Stimulated activated naive CD8-positive, alpha-beta T cell treated with anti-CD3 and anti-CD28 coated beads, Interleukin-15, Interleukin-2, amounts not matched to agents 100 U/mL and 50 U/mL, for 24 hours (primary cell): ENCODE data around the gene ASPHD1.
"Not testable (repeated sequence)": the region's sequence is repeated elsewhere in the genome, so short reads cannot be mapped to it uniquely, and the experiment has no call there.

Experiments
- ATAC-seq: fragments of 150-1000 bp; cut with Tn5 transposase; one replicate; pipeline ENCODE4 v1.10.0; 2021
- DNase-seq: peaks from one replicate; pipeline ENCODE4 v3.0.0; 2021

The ASPHD1 gene

GRCh38 chr16:29907973-29908372, 7.7 kb downstream of the ASPHD1 start:
- ATAC-seq (no peak), DNase-seq (no peak)

GRCh38 chr16:29908719-29909220, 8.5 kb downstream of the ASPHD1 start:
- DNase-seq (no peak), ATAC-seq (no peak)

GRCh38 chr16:29909391-29909790, 9.1 kb downstream of the ASPHD1 start:
- no peak for ATAC-seq
- no peak for DNase-seq

- not testable (repeated sequence) for DNase-seq, ATAC-seq
These were observed 9.6 kb downstream of the ASPHD1 start for GRCh38 chr16:29909851-29910250.

- ATAC-seq (no peak), DNase-seq (no peak)
These were observed 10.8 kb downstream of the ASPHD1 start for GRCh38 chr16:29910819-29911675.

- DNase-seq (no peak), ATAC-seq (no peak)
These were observed 11.4 kb downstream of the ASPHD1 start for GRCh38 chr16:29911676-29912010.

GRCh38 chr16:29912087-29912486, 11.8 kb downstream of the ASPHD1 start:
- ATAC-seq: no peak
- no peak for DNase-seq

GRCh38 chr16:29913514-29913913, 13.2 kb downstream of the ASPHD1 start:
- DNase-seq (no peak), ATAC-seq (no peak)

GRCh38 chr16:29915590-29916247, 15.4 kb downstream of the ASPHD1 start:
- DNase-seq: no peak
- no peak for ATAC-seq

GRCh38 chr16:29916979-29917378, 16.7 kb downstream of the ASPHD1 start:
- DNase-seq: no peak
- no peak for ATAC-seq

- no peak for DNase-seq
- ATAC-seq: no peak
These were observed 20.2 kb downstream of the ASPHD1 start for GRCh38 chr16:29920288-29921033.

- DNase-seq (no peak), ATAC-seq (no peak)
These were observed 20.7 kb downstream of the ASPHD1 start for GRCh38 chr16:29921034-29921385.

- ATAC-seq (no peak), DNase-seq (no peak)
These were observed 22.0 kb downstream of the ASPHD1 start for GRCh38 chr16:29922326-29922725.

GRCh38 chr16:29922986-29923501, 22.8 kb downstream of the ASPHD1 start:
- ATAC-seq (no peak), DNase-seq (no peak)

GRCh38 chr16:29925105-29925756, 24.9 kb downstream of the ASPHD1 start:
- no peak for ATAC-seq
- no peak for DNase-seq

- ATAC-seq (peak; percentile 95), DNase-seq (peak; percentile 91)
These were observed 25.8 kb downstream of the ASPHD1 start, which contains the start of gene KCTD13 for GRCh38 chr16:29925781-29926710. Gene KCTD13 (minus strand): TSS chr16:29926226. CDS start chr16:29926033, 193 bp downstream.

GRCh38 chr16:29926711-29927052, 26.4 kb downstream of the ASPHD1 start:
- DNase-seq: no peak
- peak; percentile 7 for ATAC-seq

GRCh38 chr16:29927070-29927905, 27.0 kb downstream of the ASPHD1 start:
- DNase-seq (no peak), ATAC-seq (no peak)

GRCh38 chr16:29931750-29932149, 31.5 kb downstream of the ASPHD1 start:
- not testable (repeated sequence) for ATAC-seq, DNase-seq

- DNase-seq (no peak), ATAC-seq (no peak)
These were observed 40.4 kb downstream of the ASPHD1 start for GRCh38 chr16:29940656-29941055.
